Measurements from ENCODE around the gene LAIR2. TPM values are rescaled to one million over a fixed set of nuclear protein-coding genes. Genes with fewer than 3 reads are reported as not detected.

Gene LAIR2
- total and polyA plus RNA-seq, 8 donors = 0.30 TPM; not detected in 7

GRCh38 chr19:54469496-54469934 lies 33.1 kb upstream of the LAIR2 start:
- intact Hi-C loops (cut with DNase I; ENCODE audit: low total_unique reads) = no loop called here
- H3K36me3 ChIP-seq = no peaks in the 10 kb centered on the region
- WGBS, 5 donors = 24 to 50% (median 29%) methylated on average over 6 to 8 of the region's 8 CpGs
- peaks cover 0 to 43% (median 9%) of the 10 kb centered on the region in 3 donors for H3K27me3 ChIP-seq
- no peaks in the 10 kb centered on the region for H3K9me3 ChIP-seq
- peak overlapping the region; percentile 60 to 99 (median 87) for H3K27ac ChIP-seq
- no peak overlapping the region for H3K4me3 ChIP-seq
- DNase-seq = peak; percentile 57 to 70
- TF ChIP-seq EP300 (IDR thresholded peaks at IDR 0.05) (no peak), POLR2AphosphoS5 (IDR thresholded peaks at IDR 0.05) (peak in 2 of 3 donors; percentile 6 to 40)
- peaks cover 32 to 68% (median 63%) of the 10 kb centered on the region in 4 donors for H3K4me1 ChIP-seq

- DNase-seq = peak in 1 of 2 donors; percentile 23
- intact Hi-C loops (cut with DNase I; ENCODE audit: low total_unique reads) = no loop called here
- WGBS, 5 donors = 40 to 58% (median 50%) methylated on average over 10 of the region's 10 CpGs
- peaks cover 0 to 50% (median 9%) of the 10 kb centered on the region in 3 donors for H3K27me3 ChIP-seq
- no peaks in the 10 kb centered on the region for H3K36me3 ChIP-seq
- H3K27ac ChIP-seq = peak overlapping the region; percentile 60 to 99 (median 87)
- peak overlapping the region in 3 of 4 donors; percentile 35 to 57 (median 48) for H3K4me3 ChIP-seq
- peaks cover 28 to 61% (median 59%) of the 10 kb centered on the region in 4 donors for H3K4me1 ChIP-seq
- TF ChIP-seq CTCF (IDR thresholded peaks at IDR 0.05) (no peak), POLR2A (IDR thresholded peaks at IDR 0.05) (no peak), POLR2AphosphoS5 (IDR thresholded peaks at IDR 0.05) (no peak), EP300 (IDR thresholded peaks at IDR 0.05) (no peak)
- no peaks in the 10 kb centered on the region for H3K9me3 ChIP-seq
These were observed 32.2 kb upstream of the LAIR2 start for GRCh38 chr19:54470276-54470887.

- H3K4me1 ChIP-seq = peaks cover 28 to 58% (median 51%) of the 10 kb centered on the region in 4 donors
- H3K27ac ChIP-seq = peak overlapping the region; percentile 83 to 99 (median 91)
- intact Hi-C loops (cut with DNase I; ENCODE audit: low total_unique reads) = no loop called here
- H3K27me3 ChIP-seq = peaks cover 0 to 56% (median 9%) of the 10 kb centered on the region in 3 donors
- peak overlapping the region; percentile 35 to 57 (median 51) for H3K4me3 ChIP-seq
- H3K9me3 ChIP-seq = no peaks in the 10 kb centered on the region
- TF ChIP-seq EP300 (IDR thresholded peaks at IDR 0.05) (no peak), CTCF (IDR thresholded peaks at IDR 0.05) (no peak), POLR2AphosphoS5 (IDR thresholded peaks at IDR 0.05) (peak in 2 of 3 donors; percentile 6 to 11), POLR2A (IDR thresholded peaks at IDR 0.05) (no peak)
- no peaks in the 10 kb centered on the region for H3K36me3 ChIP-seq
- peak; percentile 62 to 88 for DNase-seq
- whole genome bisulfite sequencing, 5 donors = 1 to 4% (median 2%) methylated on average over 15 to 60 of the region's 60 CpGs
These were observed 31.4 kb upstream of the LAIR2 start for GRCh38 chr19:54470991-54471782.

GRCh38 chr19:54473071-54473891 lies 29.4 kb upstream of the LAIR2 start, which contains the start of gene CDC42EP5:
TSS of gene CDC42EP5 (minus strand) at chr19:54473296. CDS start at chr19:54465547, 7,749 bp downstream.
- 8 to 15% (median 13%) methylated on average over 12 to 14 of the region's 14 CpGs for WGBS, 5 donors
- Histone ChIP-seq H3K36me3 (no peaks in the 10 kb centered on the region), H3K4me1 (peaks cover 28 to 45% (median 40%) of the 10 kb centered on the region in 4 donors), H3K27ac (peak within 1 kb of the TSS; percentile 75 to 88 (median 80)), H3K4me3 (peak within 1 kb of the TSS; percentile 32 to 48 (median 46)), H3K9me3 (no peaks in the 10 kb centered on the region), H3K27me3 (peaks cover 0 to 74% (median 9%) of the 10 kb centered on the region in 3 donors)
- intact Hi-C loops (cut with DNase I; ENCODE audit: low total_unique reads) = no loop called here
- TF ChIP-seq EP300 (IDR thresholded peaks at IDR 0.05) = no peak
- peak in 2 of 3 donors; percentile 45 to 48 for TF ChIP-seq POLR2AphosphoS5 (IDR thresholded peaks at IDR 0.05)
- DNase-seq = peak; percentile 50 to 96
